HepG2 (cell line): ENCODE measurements around the gene CROCC. TPM values are rescaled to one million over a fixed set of nuclear protein-coding genes. Genes with fewer than 3 reads are reported as not detected.

ENCODE experiments used
- ARNT ChIP-seq: fragments of 450-650 bp; IDR thresholded peaks from 2 replicates; pipeline ENCODE4 v1.6.1; 2017
- BRD4 ChIP-seq: sonication (generic); formaldehyde crosslinking; IDR thresholded peaks from 2 replicates; pipeline ENCODE4 v1.4.0; 2020; ENCODE audit warnings: missing genetic modification reagents
- DMAP1 ChIP-seq: IDR thresholded peaks from 2 replicates; pipeline ENCODE4 v1.6.1; 2016
- ETV6 ChIP-seq: sonication (generic); formaldehyde crosslinking; conservative IDR thresholded peaks from 2 replicates; pipeline ENCODE4 v1.4.0; 2020; ENCODE audit warnings: missing genetic modification reagents
- FOXO1 ChIP-seq: sonication (generic); formaldehyde crosslinking; IDR thresholded peaks from 2 replicates; pipeline ENCODE4 v1.4.0; 2020; ENCODE audit warnings: missing genetic modification reagents
- LCORL ChIP-seq, 2 experiments: fragments of 450-650 bp in 1 of 2; sonication (generic) in 1 of 2; formaldehyde crosslinking in 1 of 2; IDR thresholded peaks; 2 replicates each; pipeline versions ENCODE4 v1.5.0 to v1.6.1; 2017 to 2020; ENCODE audit warnings: antibody characterized with exemption in 1 of 2, missing genetic modification reagents in 1 of 2
- NAIF1 ChIP-seq: sonication (generic); formaldehyde crosslinking; IDR thresholded peaks from 2 replicates; pipeline ENCODE4 v1.5.0; 2020; ENCODE audit warnings: mild to moderate bottlenecking, missing genetic modification reagents, borderline replicate concordance
- SOX6 ChIP-seq, 2 experiments: fragments of 450-650 bp in 1 of 2; sonication (generic) in 1 of 2; formaldehyde crosslinking in 1 of 2; IDR thresholded peaks; 2 replicates each; pipeline versions ENCODE4 v1.4.0 to v1.6.1; 2017 to 2020; ENCODE audit warnings: antibody characterized with exemption in 1 of 2, mild to moderate bottlenecking in 1 of 2, missing genetic modification reagents in 1 of 2
- U2AF1 ChIP-seq: fragments of 200-400 bp; formaldehyde crosslinking; optimal IDR thresholded peaks from 2 replicates; pipeline ENCODE3; 2017; ENCODE audit warnings: mild to moderate bottlenecking, low read depth, low read length
- ZNF382 ChIP-seq: sonication (generic); formaldehyde crosslinking; IDR thresholded peaks from 2 replicates; pipeline ENCODE4 v1.5.0; 2020; ENCODE audit warnings: missing genetic modification reagents, mild to moderate bottlenecking, borderline replicate concordance
- ZNF501 ChIP-seq: sonication (generic); formaldehyde crosslinking; IDR thresholded peaks from 2 replicates; pipeline ENCODE4 v1.5.1; 2020; ENCODE audit warnings: mild to moderate bottlenecking, moderate library complexity, missing genetic modification reagents
- polyA plus RNA-seq, 8 experiments: library from polyadenylated mRNA; depleted of rRNA in 3 of 8; stranded (reverse) in 7 of 8; unstranded in 1 of 8; fragments of >200 nt; fragmentation: Illumina TruSeq in 4 of 8; extraction: Trizol in 4 of 8; gene quantifications; 2 replicates each; pipeline versions ENCODE4 v1.2.1 to v1.2.3, GENCODE V29; 2011 to 2016; ENCODE audit warnings: low read depth in 4 of 8, missing spikeins in 1 of 8, mixed read lengths in 1 of 8; ENCODE audit not compliant: insufficient read depth in 1 of 8
- total RNA-seq, 5 experiments: library from RNA; depleted of rRNA; stranded (reverse); fragments of >200 nt; fragmentation: Illumina TruSeq; extraction: Trizol; gene quantifications; 2 replicates each; pipeline ENCODE4 v1.2.3, GENCODE V29; 2016; ENCODE audit warnings: low read depth in 1 of 5
- TF ChIP-seq, protein P1 (sequence below): sonication (generic); formaldehyde crosslinking; IDR thresholded peaks from 2 replicates; pipeline ENCODE4 v1.9.0; 2021; ENCODE audit warnings: mild to moderate bottlenecking, missing genetic modification reagents
- TF ChIP-seq, protein P2 (sequence below): sonication (generic); formaldehyde crosslinking; IDR thresholded peaks from 2 replicates; pipeline ENCODE4 v1.9.0; 2022; ENCODE audit warnings: missing genetic modification reagents, mild to moderate bottlenecking, borderline replicate concordance
- TF ChIP-seq, protein P3 (sequence below): sonication (generic); formaldehyde crosslinking; IDR thresholded peaks from 2 replicates; pipeline ENCODE4 v1.4.0; 2020; ENCODE audit warnings: mild to moderate bottlenecking, missing genetic modification reagents, borderline replicate concordance

Gene CROCC
- total and polyA plus RNA-seq, 2 of the 13 experiments (the other 11 are each of a cell fraction or from before 2014, with no cell fraction given), result 7.8 to 15.5 TPM

DNA sequence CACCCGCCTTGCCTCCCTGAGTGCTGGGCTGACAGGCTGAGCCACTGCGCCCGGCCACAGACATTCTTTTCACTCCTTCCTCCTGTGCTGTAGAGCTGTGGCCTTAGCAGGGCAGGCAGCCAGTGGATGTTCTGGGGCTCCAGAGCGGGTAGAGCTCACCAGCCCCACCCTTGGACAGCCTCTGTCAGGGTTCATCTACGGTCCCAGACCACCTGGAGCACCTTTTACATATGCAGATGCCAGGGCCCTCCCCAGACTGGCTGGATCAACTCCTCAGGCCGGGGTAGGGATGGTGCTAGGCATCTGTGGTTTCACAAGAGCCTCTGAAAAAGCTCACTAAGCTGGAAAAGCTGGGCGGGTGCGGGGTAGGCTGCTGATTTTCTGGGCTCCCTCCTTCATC, 85.4 kb downstream of the CROCC start (continued):
- TF ChIP-seq, protein P1, sequence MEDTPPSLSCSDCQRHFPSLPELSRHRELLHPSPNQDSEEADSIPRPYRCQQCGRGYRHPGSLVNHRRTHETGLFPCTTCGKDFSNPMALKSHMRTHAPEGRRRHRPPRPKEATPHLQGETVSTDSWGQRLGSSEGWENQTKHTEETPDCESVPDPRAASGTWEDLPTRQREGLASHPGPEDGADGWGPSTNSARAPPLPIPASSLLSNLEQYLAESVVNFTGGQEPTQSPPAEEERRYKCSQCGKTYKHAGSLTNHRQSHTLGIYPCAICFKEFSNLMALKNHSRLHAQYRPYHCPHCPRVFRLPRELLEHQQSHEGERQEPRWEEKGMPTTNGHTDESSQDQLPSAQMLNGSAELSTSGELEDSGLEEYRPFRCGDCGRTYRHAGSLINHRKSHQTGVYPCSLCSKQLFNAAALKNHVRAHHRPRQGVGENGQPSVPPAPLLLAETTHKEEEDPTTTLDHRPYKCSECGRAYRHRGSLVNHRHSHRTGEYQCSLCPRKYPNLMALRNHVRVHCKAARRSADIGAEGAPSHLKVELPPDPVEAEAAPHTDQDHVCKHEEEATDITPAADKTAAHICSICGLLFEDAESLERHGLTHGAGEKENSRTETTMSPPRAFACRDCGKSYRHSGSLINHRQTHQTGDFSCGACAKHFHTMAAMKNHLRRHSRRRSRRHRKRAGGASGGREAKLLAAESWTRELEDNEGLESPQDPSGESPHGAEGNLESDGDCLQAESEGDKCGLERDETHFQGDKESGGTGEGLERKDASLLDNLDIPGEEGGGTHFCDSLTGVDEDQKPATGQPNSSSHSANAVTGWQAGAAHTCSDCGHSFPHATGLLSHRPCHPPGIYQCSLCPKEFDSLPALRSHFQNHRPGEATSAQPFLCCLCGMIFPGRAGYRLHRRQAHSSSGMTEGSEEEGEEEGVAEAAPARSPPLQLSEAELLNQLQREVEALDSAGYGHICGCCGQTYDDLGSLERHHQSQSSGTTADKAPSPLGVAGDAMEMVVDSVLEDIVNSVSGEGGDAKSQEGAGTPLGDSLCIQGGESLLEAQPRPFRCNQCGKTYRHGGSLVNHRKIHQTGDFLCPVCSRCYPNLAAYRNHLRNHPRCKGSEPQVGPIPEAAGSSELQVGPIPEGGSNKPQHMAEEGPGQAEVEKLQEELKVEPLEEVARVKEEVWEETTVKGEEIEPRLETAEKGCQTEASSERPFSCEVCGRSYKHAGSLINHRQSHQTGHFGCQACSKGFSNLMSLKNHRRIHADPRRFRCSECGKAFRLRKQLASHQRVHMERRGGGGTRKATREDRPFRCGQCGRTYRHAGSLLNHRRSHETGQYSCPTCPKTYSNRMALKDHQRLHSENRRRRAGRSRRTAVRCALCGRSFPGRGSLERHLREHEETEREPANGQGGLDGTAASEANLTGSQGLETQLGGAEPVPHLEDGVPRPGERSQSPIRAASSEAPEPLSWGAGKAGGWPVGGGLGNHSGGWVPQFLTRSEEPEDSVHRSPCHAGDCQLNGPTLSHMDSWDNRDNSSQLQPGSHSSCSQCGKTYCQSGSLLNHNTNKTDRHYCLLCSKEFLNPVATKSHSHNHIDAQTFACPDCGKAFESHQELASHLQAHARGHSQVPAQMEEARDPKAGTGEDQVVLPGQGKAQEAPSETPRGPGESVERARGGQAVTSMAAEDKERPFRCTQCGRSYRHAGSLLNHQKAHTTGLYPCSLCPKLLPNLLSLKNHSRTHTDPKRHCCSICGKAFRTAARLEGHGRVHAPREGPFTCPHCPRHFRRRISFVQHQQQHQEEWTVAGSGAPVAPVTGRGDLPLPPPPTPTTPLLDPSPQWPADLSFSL (CRISPR knock-in tag), result no peak
- no peak for TF ChIP-seq DMAP1 (CRISPR knock-in tag)
- TF ChIP-seq SOX6 (IDR thresholded peaks at IDR 0.05), result no peak
- no peak for TF ChIP-seq SOX6 (CRISPR knock-in tag; IDR thresholded peaks at IDR 0.05)
- TF ChIP-seq BRD4 (CRISPR knock-in tag), result no peak
- TF ChIP-seq NAIF1, result no peak
- TF ChIP-seq ETV6 (CRISPR knock-in tag), result no peak
- no peak for TF ChIP-seq ZNF382 (CRISPR knock-in tag)
- TF ChIP-seq U2AF1, result no peak
- no peak for TF ChIP-seq FOXO1 (CRISPR knock-in tag)
- no peak for TF ChIP-seq ARNT
- TF ChIP-seq, protein P2, sequence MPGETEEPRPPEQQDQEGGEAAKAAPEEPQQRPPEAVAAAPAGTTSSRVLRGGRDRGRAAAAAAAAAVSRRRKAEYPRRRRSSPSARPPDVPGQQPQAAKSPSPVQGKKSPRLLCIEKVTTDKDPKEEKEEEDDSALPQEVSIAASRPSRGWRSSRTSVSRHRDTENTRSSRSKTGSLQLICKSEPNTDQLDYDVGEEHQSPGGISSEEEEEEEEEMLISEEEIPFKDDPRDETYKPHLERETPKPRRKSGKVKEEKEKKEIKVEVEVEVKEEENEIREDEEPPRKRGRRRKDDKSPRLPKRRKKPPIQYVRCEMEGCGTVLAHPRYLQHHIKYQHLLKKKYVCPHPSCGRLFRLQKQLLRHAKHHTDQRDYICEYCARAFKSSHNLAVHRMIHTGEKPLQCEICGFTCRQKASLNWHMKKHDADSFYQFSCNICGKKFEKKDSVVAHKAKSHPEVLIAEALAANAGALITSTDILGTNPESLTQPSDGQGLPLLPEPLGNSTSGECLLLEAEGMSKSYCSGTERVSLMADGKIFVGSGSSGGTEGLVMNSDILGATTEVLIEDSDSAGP, result no peak
- TF ChIP-seq ZNF501 (CRISPR knock-in tag), result no peak
- TF ChIP-seq LCORL (IDR thresholded peaks at IDR 0.05), result no peak
- no peak for TF ChIP-seq LCORL (CRISPR knock-in tag; IDR thresholded peaks at IDR 0.05)
- TF ChIP-seq, protein P3, sequence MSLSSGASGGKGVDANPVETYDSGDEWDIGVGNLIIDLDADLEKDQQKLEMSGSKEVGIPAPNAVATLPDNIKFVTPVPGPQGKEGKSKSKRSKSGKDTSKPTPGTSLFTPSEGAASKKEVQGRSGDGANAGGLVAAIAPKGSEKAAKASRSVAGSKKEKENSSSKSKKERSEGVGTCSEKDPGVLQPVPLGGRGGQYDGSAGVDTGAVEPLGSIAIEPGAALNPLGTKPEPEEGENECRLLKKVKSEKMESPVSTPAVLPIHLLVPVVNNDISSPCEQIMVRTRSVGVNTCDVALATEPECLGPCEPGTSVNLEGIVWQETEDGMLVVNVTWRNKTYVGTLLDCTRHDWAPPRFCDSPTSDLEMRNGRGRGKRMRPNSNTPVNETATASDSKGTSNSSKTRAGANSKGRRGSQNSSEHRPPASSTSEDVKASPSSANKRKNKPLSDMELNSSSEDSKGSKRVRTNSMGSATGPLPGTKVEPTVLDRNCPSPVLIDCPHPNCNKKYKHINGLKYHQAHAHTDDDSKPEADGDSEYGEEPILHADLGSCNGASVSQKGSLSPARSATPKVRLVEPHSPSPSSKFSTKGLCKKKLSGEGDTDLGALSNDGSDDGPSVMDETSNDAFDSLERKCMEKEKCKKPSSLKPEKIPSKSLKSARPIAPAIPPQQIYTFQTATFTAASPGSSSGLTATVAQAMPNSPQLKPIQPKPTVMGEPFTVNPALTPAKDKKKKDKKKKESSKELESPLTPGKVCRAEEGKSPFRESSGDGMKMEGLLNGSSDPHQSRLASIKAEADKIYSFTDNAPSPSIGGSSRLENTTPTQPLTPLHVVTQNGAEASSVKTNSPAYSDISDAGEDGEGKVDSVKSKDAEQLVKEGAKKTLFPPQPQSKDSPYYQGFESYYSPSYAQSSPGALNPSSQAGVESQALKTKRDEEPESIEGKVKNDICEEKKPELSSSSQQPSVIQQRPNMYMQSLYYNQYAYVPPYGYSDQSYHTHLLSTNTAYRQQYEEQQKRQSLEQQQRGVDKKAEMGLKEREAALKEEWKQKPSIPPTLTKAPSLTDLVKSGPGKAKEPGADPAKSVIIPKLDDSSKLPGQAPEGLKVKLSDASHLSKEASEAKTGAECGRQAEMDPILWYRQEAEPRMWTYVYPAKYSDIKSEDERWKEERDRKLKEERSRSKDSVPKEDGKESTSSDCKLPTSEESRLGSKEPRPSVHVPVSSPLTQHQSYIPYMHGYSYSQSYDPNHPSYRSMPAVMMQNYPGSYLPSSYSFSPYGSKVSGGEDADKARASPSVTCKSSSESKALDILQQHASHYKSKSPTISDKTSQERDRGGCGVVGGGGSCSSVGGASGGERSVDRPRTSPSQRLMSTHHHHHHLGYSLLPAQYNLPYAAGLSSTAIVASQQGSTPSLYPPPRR (CRISPR knock-in tag), result no peak
- TF ChIP-seq, all 625 proteins: peak for 0
